NCI-H82 treated with DMSO at 0.1 percent for 48 hours (cell line): ENCODE measurements around the gene PGM5.
"Not testable (repeated sequence)": the region's sequence is repeated elsewhere in the genome, so short reads cannot be mapped to it uniquely, and the experiment has no call there.

Experiments
- DNase-seq: peaks from one replicate; lab custom pipeline; 2025; ENCODE audit not compliant: unreplicated experiment; lab: John Stamatoyannopoulos, UW

Gene PGM5

GRCh38 chr9:68375789-68376188 is 19.4 kb downstream of the PGM5 start:
- DNase-seq: not testable (repeated sequence)

DNA sequence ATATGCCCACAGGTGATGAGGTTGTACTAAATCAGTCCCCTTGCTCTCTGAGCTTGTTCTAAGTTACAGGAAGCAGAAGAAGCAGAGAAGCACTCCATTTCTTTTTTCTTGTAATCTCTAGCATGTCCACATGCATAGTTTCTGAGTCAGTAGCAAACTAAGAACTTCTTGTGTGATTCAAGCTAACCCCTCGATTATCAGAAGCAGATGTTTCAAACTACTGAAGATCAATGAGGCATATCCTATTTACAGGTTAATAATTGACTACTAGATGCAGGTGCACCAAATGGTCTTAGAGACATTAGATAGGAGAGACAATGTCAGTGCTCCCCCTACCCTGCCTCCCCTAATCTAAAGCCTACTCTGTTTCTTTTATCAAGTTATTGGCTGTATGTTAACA is 21.3 kb downstream of the PGM5 start:
- not testable (repeated sequence) for DNase-seq

DNA sequence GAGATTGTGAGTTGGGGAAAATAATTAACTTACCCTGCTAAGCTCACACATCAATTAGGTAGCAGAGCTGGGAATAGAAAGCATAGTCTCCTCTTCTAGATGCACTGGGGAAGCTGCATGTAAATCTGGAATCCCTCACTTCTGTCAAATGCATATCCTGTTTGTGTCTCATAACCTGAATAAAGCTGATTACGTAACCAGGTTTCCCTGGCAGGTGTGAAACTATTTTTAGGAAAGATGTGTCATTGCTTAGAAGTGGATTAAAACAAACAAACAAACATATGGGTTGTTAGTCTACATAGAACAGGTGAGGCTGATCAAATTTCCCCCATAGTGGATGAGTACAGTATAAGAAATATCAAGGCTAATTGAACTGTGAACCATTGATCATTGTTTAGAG is 27.5 kb downstream of the PGM5 start:
- not testable (repeated sequence) for DNase-seq

- DNase-seq: not testable (repeated sequence)
These were observed 33.1 kb downstream of the PGM5 start for GRCh38 chr9:68389558-68389957.

- not testable (repeated sequence) for DNase-seq
These were observed 34.3 kb downstream of the PGM5 start for GRCh38 chr9:68390737-68391136.

- DNase-seq: not testable (repeated sequence)
These were observed 40.1 kb downstream of the PGM5 start for GRCh38 chr9:68396411-68397094.

GRCh38 chr9:68397095-68397423 is 40.6 kb downstream of the PGM5 start:
- not testable (repeated sequence) for DNase-seq

DNA sequence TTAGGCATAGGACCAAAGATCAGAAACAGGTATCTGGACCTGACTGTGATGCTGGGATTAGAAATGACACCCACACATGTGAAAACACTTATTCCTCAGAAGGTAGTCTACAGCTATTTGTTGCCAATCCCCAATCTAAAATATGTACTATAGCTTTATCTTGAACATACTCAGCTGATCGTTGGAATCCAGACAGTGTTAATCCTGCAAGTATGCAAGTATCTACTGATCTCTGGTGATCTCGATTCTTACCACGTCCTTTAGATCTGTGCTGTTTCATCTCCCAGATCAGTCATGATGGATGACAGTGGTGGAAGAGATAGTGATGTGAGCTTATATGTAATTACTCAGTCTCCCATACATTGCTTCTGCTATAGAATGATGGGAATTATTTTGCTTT is 41.4 kb downstream of the PGM5 start:
- DNase-seq: not testable (repeated sequence)

GRCh38 chr9:68398324-68398723 is 41.9 kb downstream of the PGM5 start:
- DNase-seq: not testable (repeated sequence)

- not testable (repeated sequence) for DNase-seq
These were observed 48.2 kb downstream of the PGM5 start for GRCh38 chr9:68404421-68405185.

DNA sequence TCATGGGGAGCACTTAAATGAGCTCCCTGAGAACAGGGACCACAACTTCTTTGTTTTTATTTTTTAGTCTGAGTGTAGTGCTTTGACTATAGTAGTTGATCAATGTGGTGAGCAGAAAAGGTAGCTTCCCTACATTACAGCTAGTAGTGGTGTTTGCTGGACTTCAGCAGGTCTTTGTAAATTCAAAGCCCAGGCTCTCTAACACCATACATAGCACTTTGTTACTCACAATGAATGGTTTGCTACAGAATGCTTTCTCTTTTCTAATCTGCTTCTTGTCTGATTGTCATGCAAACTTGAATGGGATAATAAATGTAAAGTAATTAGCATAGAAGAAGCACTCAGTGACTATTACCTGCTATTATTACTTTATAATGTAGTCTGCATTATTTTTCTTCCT is 55.5 kb downstream of the PGM5 start:
- not testable (repeated sequence) for DNase-seq

GRCh38 chr9:68412754-68413153 is 56.3 kb downstream of the PGM5 start:
- not testable (repeated sequence) for DNase-seq

- not testable (repeated sequence) for DNase-seq
These were observed 58.7 kb downstream of the PGM5 start for GRCh38 chr9:68415065-68415464.

DNA sequence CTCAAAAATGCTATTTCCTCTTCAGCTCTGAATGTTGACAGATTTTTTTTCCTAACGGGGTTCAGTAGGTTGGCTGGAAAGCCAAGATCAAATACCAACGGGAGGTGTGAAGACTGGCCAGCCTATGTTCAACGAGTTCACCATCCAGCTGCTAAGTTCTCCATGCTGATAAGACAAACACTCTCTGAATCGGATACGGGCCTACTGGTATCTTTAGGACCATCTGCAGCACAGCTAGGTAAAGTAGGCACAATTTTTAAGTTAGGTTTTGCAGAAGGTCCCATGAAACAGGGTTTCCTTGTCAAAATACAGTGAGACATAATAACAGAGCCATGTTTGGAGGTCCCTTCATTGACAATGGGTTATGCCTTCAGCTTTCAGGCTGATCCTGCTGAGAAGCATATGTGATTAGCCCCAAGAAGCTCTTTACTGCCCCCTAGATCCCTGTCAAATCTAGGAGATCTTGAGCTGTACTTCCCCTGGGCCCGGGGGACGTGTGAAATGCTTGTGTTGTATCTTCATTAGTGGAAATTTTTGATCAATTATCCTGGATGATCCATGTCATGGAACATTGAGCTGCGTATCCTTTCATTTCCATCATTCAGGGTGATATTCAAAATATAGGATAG is 60.6 kb downstream of the PGM5 start:
- no peak for DNase-seq

- no peak for DNase-seq
These were observed 61.4 kb downstream of the PGM5 start for GRCh38 chr9:68417762-68418161.

GRCh38 chr9:68418259-68418845 is 61.9 kb downstream of the PGM5 start:
- DNase-seq: no peak

DNA sequence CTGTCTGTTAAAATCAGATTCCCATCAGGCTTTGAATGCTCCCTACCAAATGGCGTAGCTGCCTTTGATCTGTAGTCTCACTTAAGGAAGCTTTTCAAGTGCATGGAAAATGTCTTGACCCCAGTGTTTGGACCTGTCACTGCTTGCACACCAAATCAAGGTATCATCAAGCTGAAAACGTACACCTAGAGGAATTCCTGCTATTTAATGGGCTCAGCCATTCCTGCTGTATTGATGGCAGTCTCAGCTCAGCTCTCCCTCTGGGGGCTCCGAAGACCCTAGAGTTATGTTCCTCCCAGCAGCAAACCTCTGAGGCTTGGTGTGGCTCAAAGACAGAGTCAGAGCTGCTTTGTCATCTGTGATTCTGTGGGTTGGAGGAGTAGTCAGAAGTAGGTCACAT is 63.5 kb downstream of the PGM5 start:
- DNase-seq: no peak

DNA sequence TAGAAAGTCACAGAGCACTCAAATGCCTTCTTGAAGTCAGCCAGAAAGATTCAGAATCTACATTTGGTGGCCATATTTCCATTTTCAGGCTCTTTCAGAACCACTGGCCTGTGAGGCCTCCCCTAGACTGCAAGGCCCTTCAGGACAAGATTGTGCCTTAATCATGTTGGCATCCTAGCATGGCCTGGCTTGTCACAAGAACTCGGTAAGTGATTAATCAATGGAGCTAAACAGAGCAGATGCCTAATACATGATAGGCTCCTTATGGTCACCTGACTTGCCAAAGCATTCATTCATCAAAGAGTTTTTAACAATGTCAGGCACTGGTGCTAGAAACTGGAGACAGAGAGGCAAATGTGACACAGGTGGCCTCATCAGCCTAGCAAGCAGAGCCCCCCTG is 70.3 kb downstream of the PGM5 start:
- peak; percentile 49 for DNase-seq

DNA sequence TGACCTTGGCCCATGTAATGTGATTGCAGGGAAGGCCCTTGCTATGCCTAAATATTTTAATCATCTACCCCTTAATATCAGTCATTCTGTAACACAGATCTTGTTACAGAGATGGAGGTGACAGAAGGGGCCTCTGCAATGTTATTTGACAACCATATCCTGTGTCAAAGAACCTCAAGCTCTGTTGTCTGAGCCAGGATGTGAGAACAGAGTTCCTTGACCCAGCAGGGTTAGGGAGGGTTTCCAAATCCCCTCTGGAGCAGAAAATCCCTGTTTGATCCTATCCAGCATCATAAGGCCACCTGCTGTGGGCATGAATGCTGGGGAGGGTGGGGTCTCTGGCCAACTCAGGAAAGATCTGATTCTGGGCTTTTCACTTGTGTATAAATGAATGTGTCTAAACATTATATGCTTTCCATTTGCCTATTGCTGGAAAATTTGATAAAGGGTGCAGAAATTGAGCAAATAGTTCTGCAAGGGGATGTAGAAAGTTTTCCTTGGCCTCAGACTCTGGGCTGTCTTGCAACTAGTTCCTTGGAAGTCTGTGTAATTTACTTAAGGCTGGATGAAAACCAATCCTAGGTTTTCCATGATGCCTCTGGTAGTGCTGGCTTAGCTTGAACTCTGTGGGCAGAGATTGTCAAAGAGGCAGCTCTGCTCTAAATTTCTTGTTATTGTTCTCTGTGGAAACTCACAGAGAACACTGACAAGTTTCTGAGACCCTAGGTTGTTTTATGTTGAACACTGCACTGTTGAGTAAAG is 71.0 kb downstream of the PGM5 start:
- DNase-seq: peak; percentile 52

- DNase-seq: no peak
These were observed 72.1 kb downstream of the PGM5 start for GRCh38 chr9:68428481-68428880.

- peak; percentile 76 for DNase-seq
These were observed 73.2 kb downstream of the PGM5 start for GRCh38 chr9:68429631-68430030.
